Measurements from ENCODE around the gene PDGFRA.

The PDGFRA gene

DNA sequence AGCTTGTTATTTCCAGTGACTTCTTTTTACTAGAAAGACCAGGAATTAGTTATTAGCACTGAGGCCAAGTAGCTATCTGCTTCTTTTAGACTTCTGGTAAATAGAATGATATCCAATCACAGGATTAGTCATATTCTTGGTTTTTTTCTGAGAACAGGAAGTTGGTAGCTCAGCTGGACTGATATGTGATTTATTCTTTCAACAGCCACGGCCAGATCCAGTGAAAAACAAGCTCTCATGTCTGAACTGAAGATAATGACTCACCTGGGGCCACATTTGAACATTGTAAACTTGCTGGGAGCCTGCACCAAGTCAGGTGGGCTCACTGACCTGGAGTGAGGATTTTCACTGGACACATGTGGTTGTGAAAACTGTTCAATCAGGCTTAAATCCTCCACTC, 48.6 kb downstream of the PDGFRA start:
- no peak overlapping the region for H3K27ac ChIP-seq (ENCODE audit: insufficient read depth, low read depth, low read length, poor library complexity, severe bottlenecking)

DNA sequence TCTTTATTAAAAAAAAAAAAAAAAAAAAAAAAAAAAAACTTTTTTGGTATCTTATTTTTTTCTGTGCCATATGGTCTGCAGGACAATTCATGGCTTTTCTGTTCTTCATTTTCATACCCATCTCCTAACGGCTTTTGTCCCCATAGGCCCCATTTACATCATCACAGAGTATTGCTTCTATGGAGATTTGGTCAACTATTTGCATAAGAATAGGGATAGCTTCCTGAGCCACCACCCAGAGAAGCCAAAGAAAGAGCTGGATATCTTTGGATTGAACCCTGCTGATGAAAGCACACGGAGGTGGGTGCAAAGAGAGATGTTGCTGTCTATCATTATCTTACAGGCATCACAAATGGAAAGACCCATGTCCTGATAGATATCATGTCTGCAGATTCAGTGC, 49.1 kb downstream of the PDGFRA start:
- Histone ChIP-seq H3K27me3 (ENCODE audit: control insufficient read depth, insufficient read depth, low read length, poor library complexity, severe bottlenecking) (peaks cover 33% of the 10 kb centered on the region), H3K36me3 (ENCODE audit: control insufficient read depth, insufficient read depth, low read length) (peaks cover 5% of the 10 kb centered on the region), H3K4me1 (ENCODE audit: control insufficient read depth, insufficient read depth, low read length) (peaks cover 7% of the 10 kb centered on the region), H3K4me3 (ENCODE audit: insufficient read depth, low read depth, low read length) (no peak overlapping the region), H3K9me3 (ENCODE audit: control insufficient read depth, low read length) (no peaks in the 10 kb centered on the region), H3K27ac (ENCODE audit: insufficient read depth, low read depth, low read length, poor library complexity, severe bottlenecking) (no peak overlapping the region)
- WGBS, 2 experiments, result 31 to 37% methylated on average over 2 of the region's 2 CpGs

More for the DNA sequence above, 48.6 kb downstream of the PDGFRA start:
- Histone ChIP-seq H3K27me3 (ENCODE audit: control insufficient read depth, insufficient read depth, low read length, poor library complexity, severe bottlenecking) (peaks cover 33% of the 10 kb centered on the region), H3K4me3 (ENCODE audit: insufficient read depth, low read depth, low read length) (no peak overlapping the region), H3K9me3 (ENCODE audit: control insufficient read depth, low read length) (no peaks in the 10 kb centered on the region), H3K36me3 (ENCODE audit: control insufficient read depth, insufficient read depth, low read length) (peaks cover 5% of the 10 kb centered on the region), H3K4me1 (ENCODE audit: control insufficient read depth, insufficient read depth, low read length) (peaks cover 7% of the 10 kb centered on the region)
- WGBS, 2 experiments, result 55 to 74% methylated on average over 1 of the region's 1 CpG

DNA sequence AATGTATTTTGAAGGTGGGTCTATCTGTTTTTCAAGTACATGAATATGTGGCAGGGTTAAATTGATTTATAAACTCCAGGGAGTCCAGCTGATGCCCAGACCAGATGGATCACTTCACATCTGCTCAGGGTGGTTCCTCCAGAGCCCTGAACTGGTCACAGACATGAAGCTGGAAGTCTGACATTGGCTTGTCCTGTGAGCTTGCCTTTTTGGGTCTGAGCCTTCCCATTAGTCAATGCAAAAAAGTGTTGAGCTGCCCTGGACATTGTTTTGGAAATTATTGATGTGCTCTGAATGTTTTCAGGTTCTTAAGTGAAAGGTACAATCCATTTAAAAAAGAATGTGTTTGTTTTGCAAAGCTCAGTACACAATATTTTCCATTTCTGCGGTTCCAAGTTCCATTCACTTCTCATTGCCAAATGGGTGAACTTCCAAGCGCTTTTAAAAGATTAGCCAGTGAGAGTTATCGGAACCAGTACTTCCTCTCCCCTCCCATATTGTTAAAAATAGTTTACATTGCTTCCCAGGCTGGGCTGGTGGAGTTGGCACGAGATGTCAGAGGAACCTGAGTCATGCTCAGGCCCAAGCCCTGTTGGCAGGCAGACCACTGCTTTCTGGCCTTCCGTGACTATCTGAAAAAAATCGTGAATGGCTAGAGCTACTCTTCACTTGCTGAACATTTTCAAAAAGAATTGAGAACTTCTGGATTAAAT, 52.1 kb downstream of the PDGFRA start:
- Histone ChIP-seq H3K27ac (ENCODE audit: insufficient read depth, low read depth, low read length, poor library complexity, severe bottlenecking) (no peak overlapping the region), H3K4me1 (ENCODE audit: control insufficient read depth, insufficient read depth, low read length) (peaks cover 7% of the 10 kb centered on the region), H3K4me3 (ENCODE audit: insufficient read depth, low read depth, low read length) (no peak overlapping the region), H3K36me3 (ENCODE audit: control insufficient read depth, insufficient read depth, low read length) (peaks cover 5% of the 10 kb centered on the region), H3K27me3 (ENCODE audit: control insufficient read depth, insufficient read depth, low read length, poor library complexity, severe bottlenecking) (peaks cover 18% of the 10 kb centered on the region), H3K9me3 (ENCODE audit: control insufficient read depth, low read length) (no peaks in the 10 kb centered on the region)
- WGBS, 2 experiments, result 93 to 97% methylated on average over 6 of the region's 6 CpGs

DNA sequence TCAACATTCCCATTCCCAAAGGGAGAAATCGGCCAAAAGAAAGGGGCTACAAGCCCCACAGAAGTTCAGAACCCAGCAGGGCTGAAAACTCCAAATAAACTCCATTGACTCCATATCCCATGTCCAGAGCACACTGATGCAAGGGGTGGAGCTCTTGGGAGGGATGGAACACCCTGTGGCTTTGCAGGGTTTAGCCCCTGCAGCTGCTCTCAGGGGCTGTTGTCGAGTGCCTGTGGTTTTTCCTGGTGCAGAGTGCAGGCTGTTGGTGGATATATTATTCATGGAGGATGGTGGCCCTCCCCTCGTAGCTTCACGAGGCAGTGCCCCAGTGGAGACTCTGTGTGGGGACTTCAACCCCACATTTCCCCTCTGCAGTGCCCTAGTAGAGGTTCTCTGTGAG, 53.7 kb downstream of the PDGFRA start:
- peaks cover 1% of the 10 kb centered on the region for H3K27me3 ChIP-seq (ENCODE audit: control insufficient read depth, insufficient read depth, low read length, poor library complexity, severe bottlenecking)
- no peak overlapping the region for H3K4me3 ChIP-seq (ENCODE audit: insufficient read depth, low read depth, low read length)
- H3K27ac ChIP-seq (ENCODE audit: insufficient read depth, low read depth, low read length, poor library complexity, severe bottlenecking), result no peak overlapping the region
- peaks cover 3% of the 10 kb centered on the region for H3K4me1 ChIP-seq (ENCODE audit: control insufficient read depth, insufficient read depth, low read length)
- H3K36me3 ChIP-seq (ENCODE audit: control insufficient read depth, insufficient read depth, low read length), result peaks cover 5% of the 10 kb centered on the region
- H3K9me3 ChIP-seq (ENCODE audit: control insufficient read depth, low read length), result no peaks in the 10 kb centered on the region
- WGBS, 2 experiments, result 91 to 97% methylated on average over 4 of the region's 4 CpGs

DNA sequence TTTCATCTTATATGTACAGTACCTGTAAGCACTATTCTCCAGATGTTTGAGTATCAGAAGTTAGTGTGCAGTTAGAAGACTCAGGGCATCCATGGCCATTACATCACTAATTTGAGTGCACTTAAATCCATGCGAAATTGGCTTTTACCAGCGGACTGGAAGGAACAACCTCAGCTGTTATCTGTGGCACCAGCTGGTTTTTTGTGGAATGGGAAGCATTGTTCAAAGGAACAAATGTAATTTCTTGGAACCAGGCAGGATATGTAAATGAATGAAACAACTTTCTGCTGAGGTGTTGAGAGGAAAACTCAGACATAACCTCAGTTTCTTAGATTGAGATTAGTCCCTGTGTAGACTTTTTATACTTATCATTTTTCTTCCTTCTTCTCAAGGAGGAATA, 60.2 kb downstream of the PDGFRA start:
- Histone ChIP-seq H3K4me1 (ENCODE audit: control insufficient read depth, insufficient read depth, low read length) (no peaks in the 10 kb centered on the region), H3K36me3 (ENCODE audit: control insufficient read depth, insufficient read depth, low read length) (no peaks in the 10 kb centered on the region), H3K4me3 (ENCODE audit: insufficient read depth, low read depth, low read length) (no peak overlapping the region), H3K9me3 (ENCODE audit: control insufficient read depth, low read length) (no peaks in the 10 kb centered on the region), H3K27me3 (ENCODE audit: control insufficient read depth, insufficient read depth, low read length, poor library complexity, severe bottlenecking) (no peaks in the 10 kb centered on the region), H3K27ac (ENCODE audit: insufficient read depth, low read depth, low read length, poor library complexity, severe bottlenecking) (no peak overlapping the region)
- WGBS, 2 experiments, result 98 to 99% methylated on average over 2 of the region's 2 CpGs

DNA sequence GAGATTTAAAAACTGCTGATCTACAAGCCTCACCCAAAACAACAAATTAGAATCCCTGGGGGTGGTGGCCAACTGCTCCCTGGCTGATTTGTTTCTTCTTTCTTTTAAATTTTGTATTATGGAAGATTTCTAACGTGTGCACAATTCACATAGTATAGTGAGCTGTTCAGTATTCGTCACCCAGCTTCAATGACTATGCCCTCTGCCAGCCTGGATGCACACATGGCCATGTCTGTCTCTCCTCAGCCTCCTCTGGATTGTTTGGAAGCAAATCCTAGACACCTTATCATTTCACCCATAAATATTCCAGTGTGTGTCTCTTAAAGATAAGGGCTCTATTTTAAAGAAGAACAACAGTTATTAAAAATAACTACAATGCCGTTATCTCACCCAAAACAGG, 61.9 kb downstream of the PDGFRA start:
- Histone ChIP-seq H3K27ac (ENCODE audit: insufficient read depth, low read depth, low read length, poor library complexity, severe bottlenecking) (no peak overlapping the region), H3K9me3 (ENCODE audit: control insufficient read depth, low read length) (no peaks in the 10 kb centered on the region), H3K27me3 (ENCODE audit: control insufficient read depth, insufficient read depth, low read length, poor library complexity, severe bottlenecking) (no peaks in the 10 kb centered on the region), H3K36me3 (ENCODE audit: control insufficient read depth, insufficient read depth, low read length) (no peaks in the 10 kb centered on the region), H3K4me3 (ENCODE audit: insufficient read depth, low read depth, low read length) (no peak overlapping the region), H3K4me1 (ENCODE audit: control insufficient read depth, insufficient read depth, low read length) (no peaks in the 10 kb centered on the region)
- WGBS, 2 experiments, result 91 to 98% methylated on average over 3 of the region's 3 CpGs

DNA sequence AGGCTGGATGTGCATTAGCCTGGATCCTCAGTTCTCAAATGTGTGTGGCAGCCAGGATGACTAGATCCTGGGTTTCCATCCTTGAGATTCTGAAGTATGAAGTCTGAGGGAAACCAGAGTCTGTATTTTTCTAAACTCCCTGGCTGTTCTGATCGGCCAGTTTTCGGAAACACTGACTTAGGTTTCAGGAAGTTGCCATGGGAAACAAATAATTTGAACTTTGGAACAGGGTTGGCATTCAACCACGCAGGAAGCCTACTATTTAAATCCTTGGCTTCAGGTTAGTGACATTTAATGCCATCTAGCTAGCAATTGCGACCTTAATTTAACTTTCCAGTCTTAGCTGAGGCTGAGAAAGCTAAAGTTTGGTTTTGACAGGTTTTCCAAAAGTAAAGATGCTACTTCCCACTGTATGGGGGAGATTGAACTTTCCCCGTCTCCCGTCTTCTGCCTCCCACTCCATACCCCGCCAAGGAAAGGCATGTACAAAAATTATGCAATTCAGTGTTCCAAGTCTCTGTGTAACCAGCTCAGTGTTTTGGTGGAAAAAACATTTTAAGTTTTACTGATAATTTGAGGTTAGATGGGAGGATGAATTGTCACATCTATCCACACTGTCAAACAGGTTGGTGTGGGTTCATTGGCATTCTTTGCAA, 67.6 kb downstream of the PDGFRA start:
- H3K27ac ChIP-seq (ENCODE audit: insufficient read depth, low read depth, low read length, poor library complexity, severe bottlenecking), result no peak overlapping the region
- no peaks in the 10 kb centered on the region for H3K9me3 ChIP-seq (ENCODE audit: control insufficient read depth, low read length)
- no peaks in the 10 kb centered on the region for H3K36me3 ChIP-seq (ENCODE audit: control insufficient read depth, insufficient read depth, low read length)
- WGBS, 2 experiments, result 94 to 97% methylated on average over 7 of the region's 7 CpGs
- H3K4me3 ChIP-seq (ENCODE audit: insufficient read depth, low read depth, low read length), result no peak overlapping the region
- H3K27me3 ChIP-seq (ENCODE audit: control insufficient read depth, insufficient read depth, low read length, poor library complexity, severe bottlenecking), result no peaks in the 10 kb centered on the region
- no peaks in the 10 kb centered on the region for H3K4me1 ChIP-seq (ENCODE audit: control insufficient read depth, insufficient read depth, low read length)

DNA sequence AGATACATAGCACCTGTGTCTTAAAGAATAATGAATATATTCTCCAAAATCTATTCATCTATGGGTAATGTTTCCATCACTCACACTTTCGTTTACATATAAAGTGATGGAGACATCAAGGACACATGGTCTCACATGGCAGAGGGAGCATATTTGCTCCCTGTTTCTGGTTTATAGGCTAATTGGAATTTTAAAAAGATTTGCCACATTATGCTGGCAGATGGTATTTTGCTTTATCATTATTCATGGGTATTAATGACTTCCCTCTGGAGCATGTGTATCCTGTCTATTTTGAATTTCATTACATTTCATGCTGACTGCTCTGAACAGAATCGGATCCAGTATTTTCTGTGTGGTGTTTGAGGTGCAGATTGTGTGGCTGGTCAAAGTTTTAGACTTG, 79.0 kb downstream of the PDGFRA start:
- no peak overlapping the region for H3K27ac ChIP-seq (ENCODE audit: insufficient read depth, low read depth, low read length, poor library complexity, severe bottlenecking)
- H3K4me3 ChIP-seq (ENCODE audit: insufficient read depth, low read depth, low read length), result no peak overlapping the region
- no peaks in the 10 kb centered on the region for H3K9me3 ChIP-seq (ENCODE audit: control insufficient read depth, low read length)
- H3K27me3 ChIP-seq (ENCODE audit: control insufficient read depth, insufficient read depth, low read length, poor library complexity, severe bottlenecking), result no peaks in the 10 kb centered on the region
- H3K36me3 ChIP-seq (ENCODE audit: control insufficient read depth, insufficient read depth, low read length), result no peaks in the 10 kb centered on the region
- 90 to 100% methylated on average over 2 of the region's 2 CpGs for WGBS, 2 experiments
- no peaks in the 10 kb centered on the region for H3K4me1 ChIP-seq (ENCODE audit: control insufficient read depth, insufficient read depth, low read length)

DNA sequence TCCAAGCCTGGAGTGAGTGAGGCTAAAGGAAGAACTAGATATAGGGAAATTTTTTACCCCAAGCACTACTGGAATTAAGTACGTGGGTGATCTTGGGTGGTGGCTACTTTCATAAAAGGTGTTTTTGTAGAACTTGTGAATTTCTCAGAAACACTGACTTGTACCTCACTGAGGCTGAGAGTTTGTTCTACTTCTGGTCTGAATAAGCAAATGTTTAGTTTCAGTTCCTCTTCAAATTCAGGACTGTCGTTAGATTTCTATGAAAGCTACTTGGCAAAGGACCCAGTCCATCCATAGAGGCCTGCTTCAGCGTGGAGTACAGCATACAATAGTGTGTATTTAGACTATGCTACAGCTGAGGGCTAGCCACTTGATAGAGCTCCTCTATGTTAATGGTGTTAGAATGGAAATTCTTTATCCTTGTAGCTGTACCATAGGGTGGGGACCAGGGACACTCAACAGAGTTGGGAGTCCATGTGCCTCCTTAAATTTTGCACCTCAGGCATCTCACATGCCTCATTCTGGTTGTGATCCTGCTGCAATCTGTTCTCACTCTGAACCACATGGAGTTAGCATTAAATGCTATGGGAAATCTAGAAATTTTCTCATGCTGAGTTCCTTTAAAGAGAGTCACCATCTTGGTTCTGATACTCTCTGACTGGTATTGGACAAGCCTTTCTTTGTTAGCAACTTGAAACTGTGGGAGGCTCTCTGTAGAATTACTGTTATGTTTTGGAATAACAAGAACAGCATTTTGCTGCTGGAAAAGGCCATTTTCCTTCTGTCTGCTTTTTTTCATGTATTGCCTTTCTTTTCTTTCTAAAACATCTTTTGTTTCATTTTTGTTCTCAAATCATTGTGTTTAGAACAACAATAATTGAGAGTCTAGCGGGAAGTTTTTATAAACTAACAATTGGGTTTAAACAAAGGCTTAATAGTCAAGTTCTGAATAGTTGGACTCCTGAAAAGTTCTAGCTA, 86.8 kb downstream of the PDGFRA start:
- Histone ChIP-seq H3K27me3 (ENCODE audit: control insufficient read depth, insufficient read depth, low read length, poor library complexity, severe bottlenecking) (no peaks in the 10 kb centered on the region), H3K27ac (ENCODE audit: insufficient read depth, low read depth, low read length, poor library complexity, severe bottlenecking) (no peak overlapping the region), H3K4me1 (ENCODE audit: control insufficient read depth, insufficient read depth, low read length) (no peaks in the 10 kb centered on the region), H3K36me3 (ENCODE audit: control insufficient read depth, insufficient read depth, low read length) (no peaks in the 10 kb centered on the region), H3K9me3 (ENCODE audit: control insufficient read depth, low read length) (no peaks in the 10 kb centered on the region), H3K4me3 (ENCODE audit: insufficient read depth, low read depth, low read length) (no peak overlapping the region)
- WGBS, 2 experiments, result 90 to 96% methylated on average over 3 of the region's 4 CpGs

DNA sequence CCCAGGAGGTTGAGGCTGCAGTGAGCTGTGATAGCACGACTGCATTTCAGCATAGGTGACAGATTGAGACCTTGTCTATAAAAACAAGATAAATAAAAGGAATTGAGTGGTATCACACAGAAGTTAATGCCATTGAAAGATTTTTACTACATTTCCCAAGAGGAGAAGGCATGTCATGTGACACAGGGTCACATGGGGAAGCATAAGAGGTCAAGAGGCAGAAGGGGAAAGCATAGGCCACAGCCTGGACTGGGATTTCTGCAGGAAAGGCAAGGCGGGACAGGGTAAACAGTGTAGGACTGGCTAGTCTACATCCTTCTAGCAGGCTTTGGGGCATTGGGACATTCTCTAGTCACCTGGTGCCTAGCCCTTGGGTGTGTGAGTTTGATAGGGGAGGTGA, 88.6 kb downstream of the PDGFRA start:
- H3K4me1 ChIP-seq (ENCODE audit: control insufficient read depth, insufficient read depth, low read length), result no peaks in the 10 kb centered on the region
- H3K27me3 ChIP-seq (ENCODE audit: control insufficient read depth, insufficient read depth, low read length, poor library complexity, severe bottlenecking), result no peaks in the 10 kb centered on the region
- WGBS, 2 experiments, result 84 to 94% methylated on average over 2 of the region's 2 CpGs
- no peaks in the 10 kb centered on the region for H3K36me3 ChIP-seq (ENCODE audit: control insufficient read depth, insufficient read depth, low read length)
- no peak overlapping the region for H3K4me3 ChIP-seq (ENCODE audit: insufficient read depth, low read depth, low read length)
- no peak overlapping the region for H3K27ac ChIP-seq (ENCODE audit: insufficient read depth, low read depth, low read length, poor library complexity, severe bottlenecking)
- H3K9me3 ChIP-seq (ENCODE audit: control insufficient read depth, low read length), result no peaks in the 10 kb centered on the region
